HepG2 (cell line): ENCODE measurements around the gene GPN2. TPM values are rescaled to one million over a fixed set of nuclear protein-coding genes. Genes with fewer than 3 reads are reported as not detected.

ENCODE experiments used
- AFF4 ChIP-seq: sonication (generic); formaldehyde crosslinking; IDR thresholded peaks from 2 replicates; pipeline ENCODE4 v1.4.0; 2020; ENCODE audit warnings: missing genetic modification reagents
- AKAP8 ChIP-seq: sonication (generic); formaldehyde crosslinking; IDR thresholded peaks from 2 replicates; pipeline ENCODE4 v1.5.1; 2020; ENCODE audit warnings: mild to moderate bottlenecking, missing genetic modification reagents
- BRD4 ChIP-seq: sonication (generic); formaldehyde crosslinking; IDR thresholded peaks from 2 replicates; pipeline ENCODE4 v1.4.0; 2020; ENCODE audit warnings: missing genetic modification reagents
- E2F2 ChIP-seq: sonication (generic); formaldehyde crosslinking; IDR thresholded peaks from 2 replicates; pipeline ENCODE4 v1.4.0; 2020; ENCODE audit warnings: missing genetic modification reagents, borderline replicate concordance
- EP300 ChIP-seq, 3 experiments: sonication (generic) in 1 of 3; formaldehyde crosslinking in 1 of 3; IDR thresholded peaks; 2 replicates each; pipeline versions ENCODE4 v1.5.1 to v1.6.1; 2011 to 2020; ENCODE audit warnings: low read depth in 2 of 3, low read length in 2 of 3, borderline replicate concordance in 1 of 3, improper control_type of control experiment in 1 of 3, mild to moderate bottlenecking in 1 of 3, missing genetic modification reagents in 1 of 3, moderate library complexity in 1 of 3
- MAZ ChIP-seq, 2 experiments: sonication (generic) in 1 of 2; formaldehyde crosslinking in 1 of 2; IDR thresholded peaks; 2 replicates each; pipeline versions ENCODE4 v1.5.0 to v1.6.1; 2012 to 2020; ENCODE audit warnings: low read depth in 2 of 2, mild to moderate bottlenecking in 2 of 2, borderline replicate concordance in 1 of 2, improper control_type of control experiment in 1 of 2, low read length in 1 of 2, missing genetic modification reagents in 1 of 2, moderate library complexity in 1 of 2
- MEIS2 ChIP-seq: sonication (generic); formaldehyde crosslinking; IDR thresholded peaks from 2 replicates; pipeline ENCODE4 v1.9.0; 2021; ENCODE audit warnings: mild to moderate bottlenecking, missing genetic modification reagents
- MTERF4 ChIP-seq: sonication (generic); formaldehyde crosslinking; IDR thresholded peaks from 2 replicates; pipeline ENCODE4 v1.8.0; 2023; ENCODE audit warnings: mild to moderate bottlenecking, missing genetic modification reagents
- NFYB ChIP-seq: sonication (generic); formaldehyde crosslinking; IDR thresholded peaks from 2 replicates; pipeline ENCODE4 v1.4.0; 2020; ENCODE audit warnings: missing genetic modification reagents
- NFYC ChIP-seq: IDR thresholded peaks from 2 replicates; pipeline ENCODE4 v1.6.1; 2016; ENCODE audit warnings: missing genetic modification reagents, missing compliant biosample characterization
- NR1H2 ChIP-seq: sonication (generic); formaldehyde crosslinking; IDR thresholded peaks from 2 replicates; pipeline ENCODE4 v1.8.1; 2022; ENCODE audit warnings: low read depth, missing genetic modification reagents, borderline replicate concordance
- PBX2 ChIP-seq: IDR thresholded peaks from 2 replicates; pipeline ENCODE4 v1.6.1; 2016; ENCODE audit warnings: control low read depth
- U2AF1 ChIP-seq: fragments of 200-400 bp; formaldehyde crosslinking; optimal IDR thresholded peaks from 2 replicates; pipeline ENCODE3; 2017; ENCODE audit warnings: mild to moderate bottlenecking, low read depth, low read length
- ZNF564 ChIP-seq: sonication (generic); formaldehyde crosslinking; IDR thresholded peaks from 2 replicates; pipeline ENCODE4 v1.8.1; 2023; ENCODE audit warnings: mild to moderate bottlenecking, missing genetic modification reagents
- ZNF597 ChIP-seq: sonication (generic); formaldehyde crosslinking; IDR thresholded peaks from 2 replicates; pipeline ENCODE4 v1.5.0; 2020; ENCODE audit warnings: missing genetic modification reagents
- polyA plus RNA-seq, 8 experiments: library from polyadenylated mRNA; depleted of rRNA in 3 of 8; stranded (reverse) in 7 of 8; unstranded in 1 of 8; fragments of >200 nt; fragmentation: Illumina TruSeq in 4 of 8; extraction: Trizol in 4 of 8; gene quantifications; 2 replicates each; pipeline versions ENCODE4 v1.2.1 to v1.2.3, GENCODE V29; 2011 to 2016; ENCODE audit warnings: low read depth in 4 of 8, missing spikeins in 1 of 8, mixed read lengths in 1 of 8; ENCODE audit not compliant: insufficient read depth in 1 of 8
- total RNA-seq, 5 experiments: library from RNA; depleted of rRNA; stranded (reverse); fragments of >200 nt; fragmentation: Illumina TruSeq; extraction: Trizol; gene quantifications; 2 replicates each; pipeline ENCODE4 v1.2.3, GENCODE V29; 2016; ENCODE audit warnings: low read depth in 1 of 5

GPN2 gene
- total and polyA plus RNA-seq, 2 of the 13 experiments (the other 11 are each of a cell fraction or from before 2014, with no cell fraction given): 19.3 to 38.9 TPM

- no peak for TF ChIP-seq AFF4
- TF ChIP-seq MEIS2 (CRISPR knock-in tag): peak; percentile 58
- peak; percentile 42 for TF ChIP-seq BRD4 (CRISPR knock-in tag)
- peak; percentile 55; the same call in 1 of the 2 replicates for TF ChIP-seq MAZ (IDR thresholded peaks at IDR 0.05; ENCODE audit: borderline replicate concordance, low read depth, low read length)
- TF ChIP-seq MAZ (CRISPR knock-in tag; IDR thresholded peaks at IDR 0.05; ENCODE audit: low read depth): peak; percentile 83
- peak; percentile 66 for TF ChIP-seq PBX2 (CRISPR knock-in tag)
- peak; percentile 98 for TF ChIP-seq NFYC (CRISPR knock-in tag)
- TF ChIP-seq EP300 (IDR thresholded peaks at IDR 0.05; ENCODE audit: low read depth in 2 of 2, low read length in 2 of 2): no peak
- no peak; the same call in 1 of the 2 replicates for TF ChIP-seq EP300 (CRISPR knock-in tag; IDR thresholded peaks at IDR 0.05; ENCODE audit: borderline replicate concordance)
- no peak for TF ChIP-seq U2AF1
- no peak for TF ChIP-seq ZNF597 (CRISPR knock-in tag)
- TF ChIP-seq MTERF4 (CRISPR knock-in tag): peak; percentile 71
- TF ChIP-seq NFYB (CRISPR knock-in tag): peak; percentile 97
- 0 out of 2 replicates have a peak, but pooled peaks have one; percentile 57 for TF ChIP-seq AKAP8 (CRISPR knock-in tag)
- peak; percentile 34; the same call in 1 of the 2 replicates for TF ChIP-seq ZNF564 (CRISPR knock-in tag)
- TF ChIP-seq E2F2 (CRISPR knock-in tag): peak; percentile 82; the same call in 1 of the 2 replicates
- no peak for TF ChIP-seq NR1H2 (CRISPR knock-in tag)
These were observed 25.2 kb downstream of the GPN2 start (continued) for GRCh38 chr1:26864610-26865480.
